K562 (cell line): ENCODE measurements around the gene NRXN3.
"Not testable (repeated sequence)": the region's sequence is repeated elsewhere in the genome, so short reads cannot be mapped to it uniquely, and the experiment has no call there.

Experiments
- ARID4B ChIP-seq: sonication (generic); formaldehyde crosslinking; IDR thresholded peaks from 2 replicates; pipeline ENCODE4 v1.8.0; 2022; ENCODE audit warnings: mild to moderate bottlenecking, missing genetic modification reagents
- CHCHD3 ChIP-seq: fragments of 250-450 bp; sonication (Bioruptor Pico); IDR thresholded peaks from 2 replicates; pipeline ENCODE4 v2.1.2; 2022; ENCODE audit warnings: mild to moderate bottlenecking
- CTCF ChIP-seq, 3 experiments: IDR thresholded peaks in 2 of 3; conservative IDR thresholded peaks in 1 of 3; 2 replicates each; pipeline ENCODE4 v1.5.1; 2011 to 2012; ENCODE audit warnings: low read length in 3 of 3, mild to moderate bottlenecking in 3 of 3, control low read depth in 2 of 3, improper control_type of control experiment in 1 of 3, inconsistent platforms in 1 of 3, low read depth in 1 of 3, mixed read lengths in 1 of 3, moderate library complexity in 1 of 3; ENCODE audit not compliant: insufficient read depth in 2 of 3
- NFYB ChIP-seq: IDR thresholded peaks from 2 replicates; pipeline ENCODE4 v1.6.1; 2011; ENCODE audit warnings: mild to moderate bottlenecking, moderate library complexity; ENCODE audit not compliant: insufficient read length; ENCODE audit errors: extremely low read depth
- NR0B1 ChIP-seq: fragments of 450-650 bp; IDR thresholded peaks from one replicate; pipeline ENCODE4 v1.6.1; 2018; ENCODE audit warnings: mild to moderate bottlenecking, moderate library complexity; ENCODE audit not compliant: partially characterized antibody
- POLR2AphosphoS5 ChIP-seq: IDR thresholded peaks from 2 replicates; pipeline ENCODE4 v1.6.1; 2011; ENCODE audit warnings: mild to moderate bottlenecking, low read depth, low read length, moderate library complexity; ENCODE audit not compliant: control insufficient read depth, insufficient read depth
- POLR2G ChIP-seq: fragments of 200-400 bp; formaldehyde crosslinking; IDR thresholded peaks from 2 replicates; pipeline ENCODE4 v1.6.1; 2017; ENCODE audit warnings: low read depth, mild to moderate bottlenecking, antibody characterized with exemption, low read length, moderate library complexity
- ZNF347 ChIP-seq: fragments of 450-650 bp; formaldehyde crosslinking; IDR thresholded peaks from 2 replicates; pipeline ENCODE4 v1.4.0; 2020; ENCODE audit warnings: low read depth, mild to moderate bottlenecking, moderate library complexity
- ZNF561 ChIP-seq: fragments of 450-650 bp; formaldehyde crosslinking; conservative IDR thresholded peaks from 2 replicates; pipeline ENCODE4 v1.4.0; 2020; ENCODE audit warnings: mild to moderate bottlenecking, moderate library complexity

- TF ChIP-seq ZNF347 (CRISPR knock-in tag); NR0B1; POLR2G; POLR2AphosphoS5; NFYB; ARID4B (CRISPR knock-in tag); CTCF (IDR thresholded peaks at IDR 0.05 in 2 of 3, conservative IDR thresholded peaks at IDR 0.05 in 1 of 3; ENCODE audit: insufficient read depth in 2 of 3, low read depth in 1 of 3, low read length in 3 of 3); ZNF561 (CRISPR knock-in tag); CHCHD3: not testable (repeated sequence)
These were observed 1597.5 kb downstream of the NRXN3 start for GRCh38 chr14:79767721-79768120.
